Lower leg skin (tissue), 4 donors: ENCODE measurements around the gene ARIH1. TPM values are rescaled to one million over a fixed set of nuclear protein-coding genes. Genes with fewer than 3 reads are reported as not detected.

ENCODE experiments used
- DNase-seq, 2 donors: peaks; one replicate each; pipeline ENCODE4 v3.0.0-alpha.2; 2019; ENCODE audit warnings: low spot score in 2 of 2
- H3K4me3 ChIP-seq: fragments of 200-600 bp; sonication (generic); 2 replicates; pipeline ENCODE4 v1.5.1; 2017; ENCODE audit warnings: mild to moderate bottlenecking, low read depth; ENCODE audit not compliant: poor library complexity, severe bottlenecking
- CTCF ChIP-seq, 3 donors: fragments of 450-650 bp; IDR thresholded peaks; one replicate each; pipeline ENCODE4 v1.5.1; 2016; ENCODE audit warnings: antibody characterized with exemption in 3 of 3, mild to moderate bottlenecking in 3 of 3, moderate library complexity in 2 of 3
- POLR2A ChIP-seq, 2 donors: fragments of 450-650 bp; IDR thresholded peaks; one replicate each; pipeline ENCODE4 v1.6.1; 2016 to 2017; ENCODE audit warnings: antibody characterized with exemption in 2 of 2, mild to moderate bottlenecking in 1 of 2, moderate library complexity in 1 of 2
- WGBS, 2 donors: methylation state at CpG; one replicate each; pipeline ENCODE4 v1.1.5; 2018; 5-methylcytosine and 5-hydroxymethylcytosine counted together
- intact Hi-C: fragments of 100-400 bp; cut with DNase I; formaldehyde crosslinking; loops from one replicate; pipeline ENCODE4 v1.15.0; 2023; ENCODE audit warnings: low total_unique reads
- total RNA-seq, 4 donors: library from RNA; depleted of rRNA; stranded (reverse); fragments of >200 nt; gene quantifications; one replicate each; pipeline ENCODE4 v1.1.0, GENCODE V29; 2016

Gene ARIH1
- total RNA-seq, 4 donors from 2014 or later, result 71.8 to 126 (median 114) TPM

- no peak overlapping the region for H3K4me3 ChIP-seq
- TF ChIP-seq CTCF (IDR thresholded peaks at IDR 0.05) (no peak), POLR2A (IDR thresholded peaks at IDR 0.05) (no peak)
- intact Hi-C loops, result no loop called here
- WGBS, 2 donors, result 93 to 95% methylated on average over 2 of the region's 2 CpGs
- no peak for DNase-seq
These were observed 110.9 kb downstream of the ARIH1 start for GRCh38 chr15:72585025-72585424.

- WGBS, 2 donors, result 60 to 67% methylated on average over 1 of the region's 1 CpG
- TF ChIP-seq CTCF (IDR thresholded peaks at IDR 0.05) (no peak), POLR2A (IDR thresholded peaks at IDR 0.05) (no peak)
- no peak for DNase-seq
- H3K4me3 ChIP-seq, result no peak overlapping the region
- intact Hi-C loops, result no loop called here
These were observed 111.4 kb downstream of the ARIH1 start for GRCh38 chr15:72585476-72586058.

- 94 to 96% methylated on average over 3 of the region's 3 CpGs for WGBS, 2 donors
- DNase-seq, result no peak
- no peak overlapping the region for H3K4me3 ChIP-seq
- no peak for TF ChIP-seq CTCF (IDR thresholded peaks at IDR 0.05)
- no peak for TF ChIP-seq POLR2A (IDR thresholded peaks at IDR 0.05)
- intact Hi-C loops, result no loop called here
These were observed 114.0 kb downstream of the ARIH1 start for GRCh38 chr15:72588096-72588495.

GRCh38 chr15:72590427-72590826 is 116.3 kb downstream of the ARIH1 start:
- DNase-seq, result no peak
- H3K4me3 ChIP-seq, result no peak overlapping the region
- WGBS, 2 donors, result 95 to 96% methylated on average over 1 of the region's 1 CpG
- TF ChIP-seq POLR2A (IDR thresholded peaks at IDR 0.05) (no peak), CTCF (IDR thresholded peaks at IDR 0.05) (no peak)
- intact Hi-C loops, result no loop called here

GRCh38 chr15:72591361-72591760 is 117.2 kb downstream of the ARIH1 start:
- H3K4me3 ChIP-seq, result no peak overlapping the region
- DNase-seq, result no peak
- WGBS, 2 donors, result 63 to 65% methylated on average over 1 of the region's 1 CpG
- TF ChIP-seq CTCF (IDR thresholded peaks at IDR 0.05) (no peak), POLR2A (IDR thresholded peaks at IDR 0.05) (no peak)
- intact Hi-C loops, result no loop called here

- TF ChIP-seq CTCF (IDR thresholded peaks at IDR 0.05), result no peak
- no peak for TF ChIP-seq POLR2A (IDR thresholded peaks at IDR 0.05)
- 91% methylated on average over 2 of the region's 2 CpGs for WGBS, 2 donors
These were observed 118.0 kb downstream of the ARIH1 start for GRCh38 chr15:72592097-72592496.

More at GRCh38 chr15:72592097-72592496, 118.0 kb downstream of the ARIH1 start:
- no peak overlapping the region for H3K4me3 ChIP-seq
- no peak for DNase-seq
- intact Hi-C loops, result no loop called here
